DMS153 treated with DMSO at 0.1 percent for 48 hours (cell line): ENCODE data around the gene RORB.

Source experiments
- DNase-seq: peaks from one replicate; lab custom pipeline; 2025; ENCODE audit not compliant: unreplicated experiment; lab: John Stamatoyannopoulos, UW

RORB gene

DNA sequence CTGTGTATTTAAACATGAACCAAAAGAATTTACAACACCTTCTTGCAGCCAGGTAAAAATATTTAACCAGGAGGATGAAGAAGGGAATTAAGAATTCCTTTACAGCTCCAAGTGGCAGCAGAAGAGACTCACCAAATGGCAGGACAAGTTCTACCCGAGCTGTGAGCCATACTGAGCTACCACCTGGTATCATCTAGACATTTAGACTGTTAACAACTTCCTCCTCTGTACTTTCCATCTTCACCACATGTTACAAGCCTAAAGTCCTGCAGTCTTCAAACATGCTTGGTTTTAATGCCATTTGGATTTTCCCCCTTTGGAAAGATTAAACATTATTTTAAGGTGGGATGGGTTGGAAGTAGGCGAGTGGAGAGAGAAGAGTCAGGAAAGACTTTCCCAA lies 200.4 kb downstream of the RORB start:
- DNase-seq = no peak

DNA sequence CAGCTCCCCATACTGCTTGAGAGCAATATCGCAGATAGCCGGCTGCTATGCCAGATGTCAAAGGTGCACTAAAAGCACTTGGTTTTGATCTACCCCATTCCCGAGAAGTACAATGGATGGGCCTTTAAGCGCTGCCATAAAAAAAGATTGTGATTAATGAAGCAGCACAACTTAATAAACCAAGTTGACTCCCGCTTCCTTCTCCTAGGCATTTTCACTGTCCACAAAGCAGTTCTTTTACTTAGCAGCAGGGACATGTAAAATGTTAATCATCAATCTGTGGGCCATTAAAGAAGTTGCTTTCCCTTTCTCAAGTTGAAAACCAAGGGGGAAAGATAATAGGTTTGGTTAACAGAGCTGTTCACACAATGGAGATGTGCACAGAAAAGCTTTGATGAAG lies 214.2 kb downstream of the RORB start:
- no peak for DNase-seq

DNA sequence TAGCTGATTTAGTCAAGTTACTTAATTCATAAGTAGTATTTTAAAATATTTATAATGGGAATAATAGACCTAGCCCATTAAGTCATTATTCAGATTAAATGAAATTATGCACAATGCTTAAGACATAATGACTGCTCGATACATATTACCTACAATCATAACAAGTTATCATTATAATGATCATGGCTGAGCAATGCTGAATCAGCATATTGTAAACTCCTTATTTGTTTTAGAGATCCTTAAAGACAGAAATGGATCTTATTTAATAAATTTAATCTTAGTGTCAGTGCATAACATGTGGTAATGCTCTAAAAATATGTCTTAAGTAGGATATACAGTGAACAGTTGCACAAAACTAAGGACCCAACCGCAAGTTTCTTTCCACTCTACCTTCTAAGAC lies 221.6 kb downstream of the RORB start:
- DNase-seq = no peak

DNA sequence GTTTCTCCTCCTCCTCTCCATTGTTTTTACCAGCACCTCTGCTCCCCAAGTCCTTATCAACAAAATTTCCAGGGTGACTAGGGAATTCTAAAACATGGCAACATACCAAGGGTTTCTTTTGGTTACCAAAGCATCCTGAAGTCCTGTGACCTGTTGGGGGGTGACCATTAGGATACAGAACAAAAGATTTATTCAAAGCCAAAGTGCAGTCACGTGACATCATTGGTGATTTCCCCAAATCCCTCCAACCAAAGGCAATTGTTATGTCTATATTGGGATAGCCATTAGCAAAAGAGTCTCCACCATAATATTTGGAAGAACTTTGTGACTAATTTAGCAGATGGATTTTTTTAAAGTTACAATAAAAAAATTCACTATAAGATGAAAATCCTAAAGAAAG lies 222.2 kb downstream of the RORB start:
- DNase-seq = no peak

DNA sequence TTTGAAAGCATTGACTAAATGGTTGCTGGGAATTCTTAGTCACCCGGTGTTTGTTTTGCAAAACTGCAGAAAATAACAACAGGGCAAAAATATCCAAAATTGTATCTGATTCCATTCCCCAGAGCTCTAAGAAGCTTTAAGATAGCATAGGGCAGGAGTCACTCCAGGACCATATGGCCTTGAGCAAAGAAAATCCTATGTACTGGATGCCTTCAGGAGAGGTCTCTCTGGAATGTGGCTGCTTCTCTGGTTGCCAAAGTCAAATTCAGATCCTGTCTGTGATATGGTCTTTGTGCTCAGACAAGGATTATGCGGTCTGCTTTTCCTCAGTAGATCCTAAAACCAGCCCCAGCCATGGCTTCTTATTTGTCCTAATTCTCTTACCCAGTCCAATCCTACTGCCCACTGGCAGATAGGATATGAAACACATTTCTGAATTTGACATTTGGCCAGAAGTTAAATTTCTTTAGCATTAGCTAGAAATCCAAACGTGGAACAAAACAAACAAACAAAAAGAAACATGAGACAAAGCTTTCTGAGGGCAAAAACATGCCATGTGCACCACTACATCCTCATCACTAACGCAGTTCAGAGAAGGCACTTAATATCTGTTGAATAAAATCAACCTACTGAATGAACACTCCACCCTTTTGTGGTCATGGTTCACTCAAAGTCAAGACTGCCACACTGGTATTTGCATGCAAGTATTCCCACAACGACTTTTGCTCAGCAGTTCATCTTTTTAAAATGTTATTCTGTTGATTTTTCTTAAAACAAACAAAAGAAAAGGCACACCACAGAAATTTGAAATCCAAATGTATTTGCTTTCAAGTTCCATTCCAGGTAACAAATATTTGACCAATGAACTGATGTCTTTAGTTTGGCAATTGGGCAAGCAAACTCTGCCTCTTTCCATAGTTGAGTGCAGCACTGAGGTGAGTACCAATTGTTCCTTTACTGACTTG lies 224.8 kb downstream of the RORB start:
- DNase-seq = no peak

DNA sequence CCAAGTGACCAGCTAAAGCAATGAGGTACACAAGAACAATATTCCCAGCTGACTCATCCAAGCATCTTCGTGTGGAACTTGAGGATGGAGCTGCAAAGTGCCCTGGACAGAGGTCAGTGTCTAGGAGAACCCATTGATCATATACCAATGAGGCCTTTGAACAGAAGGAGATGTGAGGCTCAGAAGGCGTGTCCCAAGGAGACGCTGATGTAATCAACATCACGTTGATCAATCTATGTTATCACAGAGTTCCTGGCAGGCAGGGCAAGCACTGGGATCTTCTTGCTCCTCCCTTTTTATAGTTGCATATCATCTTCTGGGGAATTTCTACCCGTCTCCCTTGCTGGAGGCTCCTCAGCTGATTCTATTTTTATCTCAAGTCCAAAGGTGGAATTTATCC lies 227.2 kb downstream of the RORB start:
- DNase-seq = no peak

DNA sequence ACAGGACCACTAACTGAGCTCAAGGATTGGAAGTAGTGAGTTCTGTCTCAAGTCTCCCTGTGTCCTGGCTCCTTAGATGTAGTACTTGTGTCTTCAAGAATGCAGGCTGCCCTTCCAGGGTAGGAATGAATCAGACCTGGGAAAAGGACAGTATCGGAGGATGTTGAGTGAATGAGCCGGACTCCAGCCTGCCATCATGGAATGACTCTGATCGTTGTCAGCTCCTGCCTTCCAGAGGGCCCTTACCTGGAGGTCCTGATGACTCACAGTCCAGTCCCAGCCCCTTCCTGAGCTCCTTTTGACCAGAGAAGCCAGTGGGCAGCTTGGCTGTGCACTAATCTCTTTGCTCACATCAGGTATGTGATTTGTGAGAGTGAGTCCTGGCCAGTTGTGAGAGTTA lies 229.4 kb downstream of the RORB start:
- no peak for DNase-seq

DNA sequence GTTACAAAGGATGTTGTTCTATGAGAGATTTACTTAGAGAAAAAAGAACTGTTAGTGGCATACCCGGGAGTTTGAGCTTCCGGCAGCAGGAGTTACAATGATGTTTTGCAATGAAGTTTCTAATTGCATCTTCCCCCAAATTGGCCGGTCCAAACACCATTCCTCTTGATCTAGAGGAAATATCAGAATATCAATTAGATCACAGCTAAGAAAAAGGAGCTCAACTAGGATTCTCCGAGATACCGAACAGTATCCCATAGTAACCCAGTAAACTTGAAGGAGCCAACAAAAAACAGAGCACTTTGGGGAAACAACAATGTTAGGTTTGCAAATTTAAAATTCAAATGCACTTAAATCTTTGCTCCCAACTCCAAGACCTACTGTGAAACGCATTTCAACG lies 231.0 kb downstream of the RORB start:
- DNase-seq = no peak

DNA sequence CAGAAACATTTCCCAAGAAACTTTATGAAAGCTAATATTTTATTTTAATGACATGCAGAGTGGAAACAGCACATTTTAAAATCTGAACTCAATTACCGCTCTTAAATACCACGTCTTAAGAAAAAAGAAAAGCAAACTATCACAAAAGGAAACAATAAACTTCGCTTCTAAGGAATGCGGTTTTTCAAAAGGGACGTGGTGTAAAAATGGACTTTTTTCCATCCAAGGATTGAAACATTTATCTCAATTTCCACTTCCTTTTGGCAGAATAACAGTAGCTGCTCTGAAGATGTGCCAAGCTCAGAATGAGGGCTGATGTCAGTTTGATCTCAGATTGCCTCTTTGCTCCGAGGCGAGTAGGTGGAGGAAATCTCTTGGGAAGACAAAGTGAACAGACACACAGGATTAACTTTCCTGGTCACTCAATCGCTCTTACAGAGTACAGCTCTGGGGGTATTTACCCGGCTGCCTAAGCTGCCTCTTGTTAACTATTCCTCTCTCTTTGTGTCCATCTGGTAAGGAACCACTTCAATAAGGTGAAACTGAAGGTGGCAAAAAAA lies 232.1 kb downstream of the RORB start:
- DNase-seq = no peak

DNA sequence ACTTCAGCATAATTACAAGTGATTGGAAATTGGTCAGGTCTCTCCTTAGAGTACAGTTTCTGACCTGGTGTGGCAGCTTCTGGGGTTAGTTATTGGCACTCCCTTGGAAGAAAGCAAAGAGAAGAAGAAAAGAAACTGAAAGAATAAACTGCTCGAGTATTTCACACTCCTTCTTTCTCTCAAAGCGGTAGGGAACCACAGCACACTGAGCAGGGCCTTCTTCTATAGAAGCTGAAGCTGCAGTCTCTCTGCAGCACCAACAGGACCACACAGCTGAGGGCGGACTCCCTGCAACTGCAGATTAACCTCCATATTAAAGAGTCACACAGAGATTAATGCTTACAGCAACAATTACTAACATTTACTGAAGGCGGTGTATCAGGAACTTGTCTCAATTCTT lies 238.6 kb downstream of the RORB start:
- no peak for DNase-seq

DNA sequence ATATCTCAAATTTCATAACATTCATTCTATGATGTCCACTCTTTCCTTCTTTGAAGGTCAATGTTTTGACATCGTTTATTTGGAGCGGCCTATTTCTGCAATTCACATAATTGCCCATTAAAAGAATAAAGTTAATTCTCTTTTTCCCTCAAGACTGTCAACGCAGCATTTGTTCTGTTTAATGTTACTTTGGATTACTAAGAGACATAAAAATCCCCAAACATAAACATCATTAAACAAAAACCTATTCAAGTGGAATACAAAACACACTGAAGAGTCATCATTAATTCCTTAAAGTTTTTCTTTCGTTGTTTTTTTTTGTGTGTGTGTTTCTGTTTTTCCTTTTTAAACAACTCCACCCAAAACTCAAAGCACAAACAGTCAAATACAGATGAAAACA lies 239.5 kb downstream of the RORB start:
- no peak for DNase-seq

DNA sequence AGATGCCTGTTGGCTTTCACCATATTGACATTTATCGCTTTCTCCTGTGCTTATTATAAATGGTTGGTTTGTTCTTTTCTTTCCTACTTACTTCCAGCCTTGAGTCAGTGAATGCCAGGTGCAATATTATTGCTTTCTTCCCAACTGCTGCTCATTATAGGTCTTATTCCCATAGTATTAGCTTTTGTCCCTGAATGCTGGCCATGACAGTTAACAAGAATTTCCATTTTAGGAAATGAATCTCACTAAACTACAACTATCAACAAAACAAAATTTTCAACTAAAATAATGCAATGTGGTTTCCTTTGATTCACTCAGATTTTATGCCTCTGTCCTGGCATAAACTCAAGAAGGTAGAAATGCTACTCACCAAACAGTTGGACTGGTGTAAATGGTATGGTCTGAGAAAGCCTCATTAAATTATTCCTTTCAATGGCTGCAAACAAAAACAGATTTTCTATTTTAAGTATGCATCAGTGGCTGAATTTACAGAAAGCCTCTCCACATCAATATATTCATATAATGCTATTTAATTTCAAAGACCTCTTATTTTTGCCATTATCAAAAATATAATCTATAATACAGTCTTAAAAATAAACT lies 245.2 kb downstream of the RORB start:
- DNase-seq = no peak
